GM13976 (cell line): Measurements from ENCODE around the gene MYH6.

Source experiments
- DNase-seq: peaks from one replicate; pipeline ENCODE4 v3.0.0; 2012; ENCODE audit warnings: low spot score
- CTCF ChIP-seq: IDR thresholded peaks from 2 replicates; pipeline ENCODE4 v1.5.1; 2012; ENCODE audit warnings: borderline replicate concordance, mild to moderate bottlenecking; ENCODE audit not compliant: insufficient read depth; ENCODE audit errors: extremely low read depth, missing control alignments, control extremely low read depth
- in situ Hi-C: fragments of 300-500 bp; cut with MboI; formaldehyde crosslinking; loops from one replicate; pipeline ENCODE4 v1.12.0; 2022; ENCODE audit warnings: low sequenced_read_pairs, mixed read lengths, inconsistent platforms; ENCODE audit not compliant: unreplicated experiment

Gene MYH6

GRCh38 chr14:23405516-23406025, 2.5 kb downstream of the MYH6 start:
- in situ Hi-C loops: no loop called here
- no peak for TF ChIP-seq CTCF
- DNase-seq: no peak

- in situ Hi-C loops: no loop called here
- DNase-seq: no peak
- no peak for TF ChIP-seq CTCF
Observed at GRCh38 chr14:23405096-23405495, 3.0 kb downstream of the MYH6 start.

- in situ Hi-C loops: no loop called here
- no peak for TF ChIP-seq CTCF
- DNase-seq: no peak
Observed at GRCh38 chr14:23404331-23404900, 3.7 kb downstream of the MYH6 start.

- DNase-seq: no peak
- in situ Hi-C loops: no loop called here
- no peak for TF ChIP-seq CTCF
Observed at GRCh38 chr14:23403908-23404307, 4.2 kb downstream of the MYH6 start.

GRCh38 chr14:23403139-23403438, 5.0 kb downstream of the MYH6 start:
- no peak for DNase-seq
- in situ Hi-C loops: no loop called here

GRCh38 chr14:23402296-23403138, 5.6 kb downstream of the MYH6 start:
- in situ Hi-C loops: no loop called here

More at GRCh38 chr14:23403139-23403438, 5.0 kb downstream of the MYH6 start:
- TF ChIP-seq CTCF: no peak

More at GRCh38 chr14:23402296-23403138, 5.6 kb downstream of the MYH6 start:
- DNase-seq: no peak
- TF ChIP-seq CTCF: no peak
